Adipocyte (in vitro differentiated cells): ENCODE results near the gene LRRC14B.

ENCODE experiments used
- DNase-seq: peaks from one replicate; pipeline ENCODE4 v3.0.0-alpha.2; 2015; ENCODE audit warnings: low read depth
- H3K27me3 ChIP-seq: replicated peaks from 2 replicates; pipeline ENCODE4 v1.7.0; 2013; ENCODE audit warnings: mild to moderate bottlenecking, low read length, moderate library complexity; ENCODE audit not compliant: control insufficient read depth, insufficient read depth
- H3K36me3 ChIP-seq: 2 replicates; pipeline ENCODE4 v1.7.0; 2013; ENCODE audit warnings: low read length, mild to moderate bottlenecking, moderate library complexity; ENCODE audit not compliant: control insufficient read depth, insufficient read depth, severe bottlenecking
- H3K4me1 ChIP-seq: 2 replicates; pipeline ENCODE4 v1.7.0; 2013; ENCODE audit warnings: mild to moderate bottlenecking, low read length, moderate library complexity; ENCODE audit not compliant: control insufficient read depth, insufficient read depth
- H3K4me3 ChIP-seq: 2 replicates; pipeline ENCODE4 v1.7.0; 2013; ENCODE audit warnings: mild to moderate bottlenecking, low read length, moderate library complexity
- H3K9ac ChIP-seq: 2 replicates; pipeline ENCODE4 v1.7.0; 2013; ENCODE audit warnings: mild to moderate bottlenecking, low read length, moderate library complexity
- H3K9me3 ChIP-seq: 2 replicates; pipeline ENCODE4 v1.7.0; 2013; ENCODE audit warnings: mild to moderate bottlenecking, low read length, moderate library complexity; ENCODE audit not compliant: control insufficient read depth

LRRC14B gene

GRCh38 chr5:191036-191948, at the start of gene LRRC14B:
Gene LRRC14B, plus strand, starts transcription at chr5:191495. Its CDS starts 44 bp downstream, at chr5:191539.
- DNase-seq, result no peak
- Histone ChIP-seq H3K4me3 (no peak within 1 kb of the TSS), H3K36me3 (no peaks in the 10 kb centered on the region), H3K9ac (no peak within 1 kb of the TSS), H3K9me3 (no peaks in the 10 kb centered on the region), H3K27me3 (peaks cover 5% of the 10 kb centered on the region), H3K4me1 (peaks cover 3% of the 10 kb centered on the region)

DNA sequence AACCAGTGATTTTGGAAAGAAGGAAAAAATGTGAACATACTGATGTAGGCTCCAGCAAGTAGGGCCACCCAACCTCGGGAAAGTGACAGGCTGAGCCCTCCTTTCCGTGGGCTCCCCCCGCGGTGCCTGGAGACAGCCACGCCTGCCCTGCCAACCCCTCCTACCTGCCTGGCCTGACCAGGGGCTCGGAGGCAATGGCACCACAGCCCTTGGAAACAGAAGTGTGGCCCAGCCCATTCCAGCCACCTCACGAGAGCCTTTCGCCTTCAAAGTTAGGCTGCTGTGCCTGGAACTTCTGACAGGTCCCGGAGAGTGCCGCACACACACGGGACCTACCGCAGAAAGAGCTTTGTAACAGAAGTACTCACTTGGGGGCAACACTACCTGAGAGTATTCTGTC, 49.5 kb upstream of the LRRC14B start:
- no peak overlapping the region for H3K9ac ChIP-seq
- H3K27me3 ChIP-seq, result peaks cover 27% of the 10 kb centered on the region
- no peaks in the 10 kb centered on the region for H3K4me1 ChIP-seq
- peaks cover 1% of the 10 kb centered on the region for H3K9me3 ChIP-seq
- no peak for DNase-seq
- no peak overlapping the region for H3K4me3 ChIP-seq
- no peaks in the 10 kb centered on the region for H3K36me3 ChIP-seq

DNA sequence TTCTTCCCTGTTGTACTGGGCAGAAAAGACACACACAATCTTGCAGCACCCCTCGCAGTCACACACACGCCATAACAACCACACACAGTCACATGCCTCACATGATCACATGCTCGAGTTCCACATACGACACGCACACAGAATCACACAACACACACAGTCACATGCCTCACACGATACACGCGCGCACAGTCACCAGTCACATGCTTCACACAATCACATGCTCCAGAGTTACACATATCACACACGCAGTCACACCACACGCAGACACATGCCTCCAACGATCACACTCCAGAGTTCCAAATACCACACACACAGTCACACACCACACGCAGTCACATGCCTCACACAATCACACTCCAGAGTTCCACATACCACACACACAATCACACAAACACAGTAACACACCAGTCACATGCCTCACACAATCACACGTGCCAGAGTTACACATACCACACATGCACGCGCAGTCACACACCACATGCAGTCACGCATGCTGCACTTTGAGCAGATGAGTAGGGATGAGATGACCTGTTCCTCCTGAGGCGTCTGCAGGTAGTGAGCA, 49.0 kb upstream of the LRRC14B start:
- Histone ChIP-seq H3K9ac (no peak overlapping the region), H3K27me3 (peaks cover 22% of the 10 kb centered on the region), H3K4me3 (no peak overlapping the region), H3K36me3 (no peaks in the 10 kb centered on the region), H3K9me3 (peaks cover 7% of the 10 kb centered on the region), H3K4me1 (no peaks in the 10 kb centered on the region)
- no peak for DNase-seq

- Histone ChIP-seq H3K4me3 (no peak overlapping the region), H3K27me3 (peaks cover 15% of the 10 kb centered on the region), H3K36me3 (no peaks in the 10 kb centered on the region)
These were observed 48.3 kb upstream of the LRRC14B start for GRCh38 chr5:143041-143440.

GRCh38 chr5:144941-145340, 46.4 kb upstream of the LRRC14B start:
- H3K36me3 ChIP-seq, result no peaks in the 10 kb centered on the region
- H3K27me3 ChIP-seq, result peaks cover 6% of the 10 kb centered on the region
- no peak overlapping the region for H3K4me3 ChIP-seq
- H3K9ac ChIP-seq, result no peak overlapping the region
- peaks cover 23% of the 10 kb centered on the region for H3K9me3 ChIP-seq
- no peak for DNase-seq
- H3K4me1 ChIP-seq, result no peaks in the 10 kb centered on the region

More at GRCh38 chr5:143041-143440, 48.3 kb upstream of the LRRC14B start:
- no peaks in the 10 kb centered on the region for H3K4me1 ChIP-seq
- no peak for DNase-seq
- peaks cover 14% of the 10 kb centered on the region for H3K9me3 ChIP-seq
- H3K9ac ChIP-seq, result no peak overlapping the region

DNA sequence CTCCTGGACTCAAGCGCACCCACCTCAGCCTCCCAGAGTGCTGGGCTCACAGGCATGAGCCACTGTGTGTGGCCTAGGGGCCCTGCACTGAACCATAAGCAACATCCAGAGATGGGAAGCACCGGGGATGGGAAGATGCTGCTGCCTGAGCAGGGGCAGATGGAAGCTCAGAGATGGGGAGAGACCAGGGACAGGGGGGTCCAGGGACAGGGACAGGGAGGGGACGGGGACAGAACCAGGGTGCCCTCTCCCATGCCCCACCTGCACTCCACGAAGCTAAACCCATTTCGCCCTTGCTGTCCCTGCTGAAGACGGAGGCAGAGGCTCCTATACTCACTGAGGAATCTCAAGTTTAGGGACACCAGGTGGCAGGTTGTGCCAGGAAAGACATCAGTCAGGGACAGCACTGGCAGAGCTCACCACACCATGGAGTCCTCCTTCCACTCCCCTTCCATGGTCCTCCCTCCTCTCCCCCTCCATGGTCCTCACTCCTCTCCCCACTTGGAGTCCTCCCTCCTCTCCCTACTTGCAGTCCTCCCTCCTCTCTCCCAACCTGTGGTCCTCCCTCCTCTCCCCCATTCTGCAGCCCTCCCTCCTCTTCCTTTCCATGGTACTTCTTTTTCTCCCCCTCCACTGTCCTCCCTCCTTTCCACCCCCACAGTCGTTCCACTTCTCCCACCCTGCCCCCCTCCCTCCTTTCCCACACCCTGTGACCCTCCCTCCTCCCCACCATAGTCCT, 45.5 kb upstream of the LRRC14B start:
- Histone ChIP-seq H3K4me1 (no peaks in the 10 kb centered on the region), H3K36me3 (no peaks in the 10 kb centered on the region), H3K27me3 (peaks cover 11% of the 10 kb centered on the region), H3K9ac (no peak overlapping the region), H3K9me3 (peaks cover 23% of the 10 kb centered on the region), H3K4me3 (no peak overlapping the region)
- no peak for DNase-seq

DNA sequence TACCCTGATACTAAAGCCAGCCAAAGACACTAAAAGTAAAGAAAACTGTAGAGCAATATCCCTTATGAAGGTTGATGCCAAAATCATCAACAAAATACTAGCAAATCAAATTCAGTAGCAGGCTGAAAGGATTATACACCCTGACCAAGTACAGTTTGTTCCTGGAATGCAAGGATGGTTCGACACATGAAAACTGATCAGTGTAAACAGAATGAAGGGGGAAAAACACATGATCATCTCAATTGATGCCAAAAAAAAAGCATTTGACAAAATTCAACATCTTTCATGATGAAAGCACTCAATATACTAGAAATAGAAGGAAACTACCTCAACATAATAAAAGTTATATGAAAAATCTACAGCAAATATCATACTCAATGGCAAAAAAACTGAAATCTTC, 43.5 kb upstream of the LRRC14B start:
- H3K36me3 ChIP-seq, result no peaks in the 10 kb centered on the region
- H3K9me3 ChIP-seq, result peaks cover 23% of the 10 kb centered on the region
- no peaks in the 10 kb centered on the region for H3K4me1 ChIP-seq
- H3K9ac ChIP-seq, result no peak overlapping the region
- no peak overlapping the region for H3K4me3 ChIP-seq
- peaks cover 7% of the 10 kb centered on the region for H3K27me3 ChIP-seq
- no peak for DNase-seq

DNA sequence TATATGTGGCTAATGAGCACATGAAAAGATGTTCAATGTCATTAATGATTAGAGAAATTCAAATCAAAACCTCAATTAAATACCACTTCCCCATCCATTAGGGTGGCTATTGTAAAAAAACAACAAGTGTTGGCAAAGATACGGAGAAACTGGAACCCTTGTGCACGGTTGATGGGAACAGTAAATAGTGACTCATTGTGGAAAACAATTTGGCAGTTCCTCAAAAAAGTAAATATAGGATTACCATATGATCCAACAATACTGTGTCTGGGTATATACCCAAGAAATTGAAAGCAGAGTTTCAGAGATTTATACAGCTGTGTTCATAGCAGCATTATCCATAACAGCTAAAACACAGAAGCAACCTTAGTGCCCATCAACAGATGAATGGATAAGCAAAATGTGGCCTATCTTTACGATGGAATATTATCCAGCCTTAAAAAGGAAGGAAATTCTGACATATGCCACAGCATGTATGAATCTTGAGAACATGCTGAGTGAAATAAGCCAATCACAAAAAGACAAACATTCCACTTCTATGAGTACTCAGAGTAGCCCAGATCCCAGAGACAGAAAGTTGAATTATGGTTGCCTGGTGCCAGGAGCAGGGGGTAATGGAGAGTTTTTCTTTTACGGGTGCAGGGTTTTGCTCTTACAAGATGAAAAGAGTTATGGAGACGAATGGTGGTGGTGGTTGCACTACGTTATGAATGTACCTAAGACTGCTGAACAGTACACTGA, 41.4 kb upstream of the LRRC14B start:
- H3K9ac ChIP-seq, result no peak overlapping the region
- peaks cover 23% of the 10 kb centered on the region for H3K9me3 ChIP-seq
- H3K36me3 ChIP-seq, result no peaks in the 10 kb centered on the region
- no peak overlapping the region for H3K4me3 ChIP-seq
- no peaks in the 10 kb centered on the region for H3K4me1 ChIP-seq
- peak; percentile 63 for DNase-seq
- peaks cover 7% of the 10 kb centered on the region for H3K27me3 ChIP-seq

DNA sequence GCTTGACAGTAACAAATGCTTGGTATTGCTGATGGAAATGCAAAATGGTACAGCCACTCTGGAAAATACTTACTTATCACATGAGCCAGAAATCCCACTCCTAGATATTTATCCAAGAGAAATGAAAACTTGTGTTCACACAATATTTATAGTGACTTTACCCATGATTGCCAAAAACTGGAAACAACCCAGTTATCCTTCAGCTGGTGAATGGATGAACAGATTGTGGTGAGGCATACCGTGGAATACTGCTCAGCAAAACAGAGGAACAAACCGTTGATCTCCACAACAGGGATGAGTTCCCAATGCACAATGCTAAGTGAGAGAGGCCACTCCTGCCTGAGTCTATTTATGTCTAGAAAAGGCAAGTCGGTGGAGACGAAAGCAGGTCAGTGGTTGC, 40.5 kb upstream of the LRRC14B start:
- Histone ChIP-seq H3K9me3 (peaks cover 23% of the 10 kb centered on the region), H3K4me1 (no peaks in the 10 kb centered on the region), H3K9ac (no peak overlapping the region), H3K4me3 (no peak overlapping the region), H3K27me3 (peaks cover 7% of the 10 kb centered on the region), H3K36me3 (no peaks in the 10 kb centered on the region)
- DNase-seq, result no peak

GRCh38 chr5:152077-152476, 39.2 kb upstream of the LRRC14B start:
- Histone ChIP-seq H3K27me3 (peaks cover 13% of the 10 kb centered on the region), H3K9ac (no peak overlapping the region), H3K4me1 (no peaks in the 10 kb centered on the region), H3K36me3 (no peaks in the 10 kb centered on the region), H3K9me3 (peaks cover 19% of the 10 kb centered on the region), H3K4me3 (no peak overlapping the region)
- DNase-seq, result no peak

GRCh38 chr5:153256-153655, 38.0 kb upstream of the LRRC14B start:
- Histone ChIP-seq H3K9ac (no peak overlapping the region), H3K4me1 (no peaks in the 10 kb centered on the region), H3K36me3 (no peaks in the 10 kb centered on the region), H3K4me3 (no peak overlapping the region), H3K27me3 (peaks cover 13% of the 10 kb centered on the region), H3K9me3 (peaks cover 7% of the 10 kb centered on the region)
- peak; percentile 56 for DNase-seq
